Spleen (tissue), 7 donors: Measurements from ENCODE around the gene ATG101.

Experiments used
- POLR2A ChIP-seq, 3 donors: fragments of 450-650 bp; IDR thresholded peaks; one replicate each; pipeline ENCODE4 v1.5.1; 2017; ENCODE audit warnings: antibody characterized with exemption in 3 of 3, mild to moderate bottlenecking in 1 of 3
- POLR2AphosphoS5 ChIP-seq, 3 donors: sonication (generic); formaldehyde crosslinking; IDR thresholded peaks; one replicate each; pipeline ENCODE4 v1.5.1; 2017; ENCODE audit warnings: antibody characterized with exemption in 3 of 3
- TF ChIP-seq, protein P1 (sequence below), 11 experiments: fragments of 200-600 bp in 7 of 11; fragments of 450-650 bp in 4 of 11; sonication (generic) in 4 of 11; IDR thresholded peaks in 8 of 11; conservative IDR thresholded peaks in 3 of 11; 1 replicate in 7 of 11; 2 replicates in 4 of 11; pipeline versions ENCODE4 v1.4.0 to v1.8.0; 2016 to 2021; ENCODE audit warnings: antibody characterized with exemption in 11 of 11, inconsistent platforms in 4 of 11, mild to moderate bottlenecking in 1 of 11
- donor health status: DM: no; HTN: no; CAD: no; lungs with moderate emphysema.
- donor health status: DM: no; HTN: no; CAD: no.
- donor health status: DM: no; HTN: no; CAD: no.

DNA sequence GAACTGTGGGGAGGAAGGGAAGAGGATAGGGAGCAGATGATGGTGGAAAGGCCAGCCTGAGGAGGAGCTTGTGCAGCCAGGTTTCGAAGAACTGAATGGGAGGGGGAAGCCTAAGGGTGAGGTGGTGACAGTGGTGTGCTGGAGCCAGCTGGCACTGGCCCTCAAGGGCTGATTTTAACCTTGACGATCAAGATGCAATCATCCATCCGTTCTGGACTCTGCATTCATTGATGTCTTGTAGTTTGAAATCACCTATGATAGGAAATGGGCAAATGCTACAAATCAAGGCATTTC lies 2.8 kb upstream of the ATG101 start:
- no peak for TF ChIP-seq POLR2A (IDR thresholded peaks at IDR 0.05)
- TF ChIP-seq, protein P1, sequence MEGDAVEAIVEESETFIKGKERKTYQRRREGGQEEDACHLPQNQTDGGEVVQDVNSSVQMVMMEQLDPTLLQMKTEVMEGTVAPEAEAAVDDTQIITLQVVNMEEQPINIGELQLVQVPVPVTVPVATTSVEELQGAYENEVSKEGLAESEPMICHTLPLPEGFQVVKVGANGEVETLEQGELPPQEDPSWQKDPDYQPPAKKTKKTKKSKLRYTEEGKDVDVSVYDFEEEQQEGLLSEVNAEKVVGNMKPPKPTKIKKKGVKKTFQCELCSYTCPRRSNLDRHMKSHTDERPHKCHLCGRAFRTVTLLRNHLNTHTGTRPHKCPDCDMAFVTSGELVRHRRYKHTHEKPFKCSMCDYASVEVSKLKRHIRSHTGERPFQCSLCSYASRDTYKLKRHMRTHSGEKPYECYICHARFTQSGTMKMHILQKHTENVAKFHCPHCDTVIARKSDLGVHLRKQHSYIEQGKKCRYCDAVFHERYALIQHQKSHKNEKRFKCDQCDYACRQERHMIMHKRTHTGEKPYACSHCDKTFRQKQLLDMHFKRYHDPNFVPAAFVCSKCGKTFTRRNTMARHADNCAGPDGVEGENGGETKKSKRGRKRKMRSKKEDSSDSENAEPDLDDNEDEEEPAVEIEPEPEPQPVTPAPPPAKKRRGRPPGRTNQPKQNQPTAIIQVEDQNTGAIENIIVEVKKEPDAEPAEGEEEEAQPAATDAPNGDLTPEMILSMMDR (IDR thresholded peaks at IDR 0.05 in 8 of 11, conservative IDR thresholded peaks at IDR 0.05 in 3 of 11): no peak
- no peak for TF ChIP-seq POLR2AphosphoS5 (IDR thresholded peaks at IDR 0.05)
